Osteocyte (in vitro differentiated cells): ENCODE measurements around the gene NUP188. TPM values are rescaled to one million over a fixed set of nuclear protein-coding genes. Genes with fewer than 3 reads are reported as not detected.

ENCODE experiments used
- DNase-seq: peaks from one replicate; pipeline ENCODE4 v3.0.0; 2021; ENCODE audit warnings: mixed read lengths; ENCODE audit not compliant: unreplicated experiment; ENCODE audit errors: extremely low spot score
- H3K27ac Mint-ChIP-seq: one replicate; pipeline ENCODE4 v1.8.0; 2021; ENCODE audit warnings: mild to moderate bottlenecking, mixed read lengths; ENCODE audit not compliant: unreplicated experiment
- H3K27me3 Mint-ChIP-seq: one replicate; pipeline ENCODE4 v1.8.0; 2021; ENCODE audit warnings: mixed read lengths; ENCODE audit not compliant: unreplicated experiment
- H3K36me3 Mint-ChIP-seq: one replicate; pipeline ENCODE4 v1.8.0; 2021; ENCODE audit warnings: mixed read lengths; ENCODE audit not compliant: unreplicated experiment
- H3K4me1 Mint-ChIP-seq: one replicate; pipeline ENCODE4 v1.8.0; 2021; ENCODE audit warnings: mixed read lengths; ENCODE audit not compliant: unreplicated experiment
- H3K4me3 Mint-ChIP-seq: one replicate; pipeline ENCODE4 v1.8.0; 2021; ENCODE audit warnings: mild to moderate bottlenecking, moderate library complexity, mixed read lengths; ENCODE audit not compliant: unreplicated experiment
- H3K9me3 Mint-ChIP-seq: one replicate; pipeline ENCODE4 v1.8.0; 2021; ENCODE audit warnings: mixed read lengths; ENCODE audit not compliant: unreplicated experiment
- total RNA-seq: library from RNA; stranded (reverse); gene quantifications from 2 replicates; pipeline ENCODE4 v1.2.1, GENCODE V29; 2021
- TF ChIP-seq, protein P1 (sequence below): fragments of 200-600 bp; sonication (generic); IDR thresholded peaks from 2 replicates; pipeline ENCODE4 v1.5.0; 2021; ENCODE audit warnings: antibody characterized with exemption, mild to moderate bottlenecking, moderate library complexity

Gene NUP188
- total RNA-seq, 1 donor from 2014 or later: 44.5 TPM

DNA sequence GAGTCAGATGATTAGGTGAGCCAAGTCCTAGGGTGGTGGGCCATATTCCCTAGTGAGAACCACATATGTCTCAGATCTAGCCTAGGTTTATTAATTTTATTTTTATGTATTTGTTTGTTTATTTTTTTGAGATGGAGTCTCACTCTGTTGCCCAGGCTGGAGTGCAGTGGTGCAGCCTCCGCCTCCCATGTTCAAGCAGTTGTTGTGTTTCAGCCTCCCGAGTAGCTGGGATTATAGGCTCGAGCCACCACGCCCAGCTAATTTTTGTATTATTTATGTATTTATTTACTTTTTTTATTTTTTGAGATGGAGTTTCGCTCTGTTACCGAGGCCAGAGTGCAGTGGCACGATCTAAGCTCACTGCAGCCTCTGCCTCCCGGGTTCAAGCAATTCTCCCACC lies 36.0 kb downstream of the NUP188 start:
- Mint-ChIP-seq H3K36me3 (peaks cover 66% of the 10 kb centered on the region), H3K4me1 (peaks cover 10% of the 10 kb centered on the region), H3K4me3 (no peak overlapping the region), H3K27me3 (no peaks in the 10 kb centered on the region), H3K27ac (no peak overlapping the region), H3K9me3 (no peaks in the 10 kb centered on the region)
- TF ChIP-seq, protein P1, sequence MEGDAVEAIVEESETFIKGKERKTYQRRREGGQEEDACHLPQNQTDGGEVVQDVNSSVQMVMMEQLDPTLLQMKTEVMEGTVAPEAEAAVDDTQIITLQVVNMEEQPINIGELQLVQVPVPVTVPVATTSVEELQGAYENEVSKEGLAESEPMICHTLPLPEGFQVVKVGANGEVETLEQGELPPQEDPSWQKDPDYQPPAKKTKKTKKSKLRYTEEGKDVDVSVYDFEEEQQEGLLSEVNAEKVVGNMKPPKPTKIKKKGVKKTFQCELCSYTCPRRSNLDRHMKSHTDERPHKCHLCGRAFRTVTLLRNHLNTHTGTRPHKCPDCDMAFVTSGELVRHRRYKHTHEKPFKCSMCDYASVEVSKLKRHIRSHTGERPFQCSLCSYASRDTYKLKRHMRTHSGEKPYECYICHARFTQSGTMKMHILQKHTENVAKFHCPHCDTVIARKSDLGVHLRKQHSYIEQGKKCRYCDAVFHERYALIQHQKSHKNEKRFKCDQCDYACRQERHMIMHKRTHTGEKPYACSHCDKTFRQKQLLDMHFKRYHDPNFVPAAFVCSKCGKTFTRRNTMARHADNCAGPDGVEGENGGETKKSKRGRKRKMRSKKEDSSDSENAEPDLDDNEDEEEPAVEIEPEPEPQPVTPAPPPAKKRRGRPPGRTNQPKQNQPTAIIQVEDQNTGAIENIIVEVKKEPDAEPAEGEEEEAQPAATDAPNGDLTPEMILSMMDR: no peak
- no peak for DNase-seq

DNA sequence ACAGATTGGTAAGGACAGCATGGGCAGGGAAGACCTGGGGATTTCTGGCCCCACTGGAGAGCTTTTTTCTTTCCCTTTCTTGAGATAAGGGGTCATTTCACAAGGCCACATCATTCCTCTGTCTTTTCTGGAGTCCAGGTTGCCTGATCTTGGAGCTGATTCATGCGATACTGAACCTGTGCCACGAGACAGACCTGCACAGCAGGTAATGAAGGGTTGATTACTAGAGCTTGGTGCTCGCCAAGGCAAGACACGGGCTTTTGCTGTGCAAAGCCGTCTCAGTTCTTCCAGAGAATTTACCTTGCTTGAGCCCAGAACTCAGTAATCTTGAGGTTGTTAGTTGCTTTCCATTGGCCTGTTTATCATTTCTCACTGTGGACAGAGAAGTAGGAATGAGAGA lies 39.2 kb downstream of the NUP188 start:
- Mint-ChIP-seq H3K36me3 (peaks cover 42% of the 10 kb centered on the region), H3K4me3 (no peak overlapping the region), H3K27ac (no peak overlapping the region), H3K27me3 (no peaks in the 10 kb centered on the region), H3K4me1 (peaks cover 10% of the 10 kb centered on the region), H3K9me3 (no peaks in the 10 kb centered on the region)
- no peak for DNase-seq
- TF ChIP-seq, protein P1: no peak

DNA sequence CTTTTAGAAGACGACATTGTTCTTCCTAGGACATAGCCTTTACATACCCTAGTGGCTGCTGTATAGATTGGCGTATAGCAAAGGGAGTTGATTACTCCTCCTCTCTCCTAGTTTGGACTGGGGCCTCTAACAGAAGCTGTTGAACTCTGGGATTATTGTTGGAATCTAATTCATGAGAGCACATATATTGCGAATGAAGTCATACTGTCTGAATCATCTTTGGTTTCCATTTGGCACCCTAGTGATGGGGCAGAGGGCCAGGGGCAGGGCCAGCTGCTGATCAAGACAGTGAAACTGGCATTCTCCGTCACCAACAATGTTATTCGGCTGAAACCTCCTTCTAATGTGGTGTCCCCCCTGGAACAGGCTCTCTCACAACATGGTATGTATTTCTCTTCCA lies 40.3 kb downstream of the NUP188 start:
- no peak for DNase-seq
- Mint-ChIP-seq H3K4me3 (no peak overlapping the region), H3K4me1 (peaks cover 10% of the 10 kb centered on the region), H3K27me3 (no peaks in the 10 kb centered on the region), H3K27ac (peak overlapping the region; percentile 60), H3K36me3 (peaks cover 35% of the 10 kb centered on the region), H3K9me3 (no peaks in the 10 kb centered on the region)
- TF ChIP-seq, protein P1: no peak

DNA sequence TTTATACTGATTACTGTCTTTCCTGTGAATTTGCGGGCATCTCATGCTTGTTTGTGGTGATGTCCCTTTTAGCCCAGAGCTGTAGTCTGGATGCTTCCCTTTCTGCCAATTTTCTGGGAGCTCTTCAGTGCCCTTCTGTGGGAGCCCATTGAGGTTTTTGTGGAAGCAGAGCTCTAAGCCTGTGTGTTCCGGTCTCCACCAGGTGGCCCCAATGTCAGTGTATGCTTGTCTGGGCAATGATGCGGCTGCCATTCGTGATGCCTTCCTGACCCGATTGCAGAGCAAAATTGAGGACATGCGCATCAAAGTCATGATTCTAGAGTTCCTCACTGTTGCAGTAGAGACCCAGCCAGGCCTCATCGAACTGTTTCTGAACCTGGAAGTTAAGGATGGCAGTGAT lies 45.5 kb downstream of the NUP188 start:
- no peaks in the 10 kb centered on the region for H3K27me3 Mint-ChIP-seq
- no peak overlapping the region for H3K4me3 Mint-ChIP-seq
- no peak overlapping the region for H3K27ac Mint-ChIP-seq
- DNase-seq: no peak
- TF ChIP-seq, protein P1: peak; percentile 35
- peaks cover 37% of the 10 kb centered on the region for H3K36me3 Mint-ChIP-seq
- H3K4me1 Mint-ChIP-seq: peaks cover 3% of the 10 kb centered on the region
- no peaks in the 10 kb centered on the region for H3K9me3 Mint-ChIP-seq

DNA sequence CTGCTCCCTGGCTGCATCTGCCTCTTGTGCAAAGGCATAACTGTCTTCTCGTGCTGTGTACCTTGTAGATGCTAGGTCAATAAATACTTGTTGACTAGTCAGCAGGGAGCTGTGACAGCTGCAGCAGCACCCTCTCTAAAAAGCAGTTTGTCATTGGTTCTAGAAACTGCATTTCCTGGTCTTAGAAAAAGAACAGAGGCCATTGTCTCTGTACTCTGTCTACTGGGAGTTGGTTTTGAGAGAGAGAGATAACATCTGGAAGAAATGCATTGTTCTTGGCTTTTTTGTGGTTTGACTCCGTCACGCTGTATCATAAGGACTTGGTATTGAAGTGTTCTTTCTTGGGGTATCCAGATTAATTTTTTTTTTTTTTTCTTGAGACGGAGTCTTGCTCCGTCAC lies 48.3 kb downstream of the NUP188 start:
- Mint-ChIP-seq H3K27me3 (no peaks in the 10 kb centered on the region), H3K4me3 (no peak overlapping the region), H3K9me3 (no peaks in the 10 kb centered on the region), H3K4me1 (no peaks in the 10 kb centered on the region), H3K27ac (no peak overlapping the region), H3K36me3 (peaks cover 48% of the 10 kb centered on the region)
- no peak for DNase-seq
- TF ChIP-seq, protein P1: no peak
